Fibroblast of mammary gland (primary cell): ENCODE measurements around the gene CD9.

ENCODE experiments used
- DNase-seq: peaks from one replicate; pipeline ENCODE4 v3.0.0-alpha.2; 2010; ENCODE audit warnings: low read depth
- H3K4me3 ChIP-seq: 2 replicates; pipeline ENCODE4 v1.5.1; 2011; ENCODE audit warnings: low read depth, mild to moderate bottlenecking, low read length, moderate library complexity; ENCODE audit not compliant: control insufficient read depth
- CTCF ChIP-seq: conservative IDR thresholded peaks from 2 replicates; pipeline ENCODE4 v1.5.1; 2011; ENCODE audit warnings: low read depth, low read length, inconsistent platforms; ENCODE audit not compliant: control insufficient read depth, insufficient read depth

CD9 gene

DNA sequence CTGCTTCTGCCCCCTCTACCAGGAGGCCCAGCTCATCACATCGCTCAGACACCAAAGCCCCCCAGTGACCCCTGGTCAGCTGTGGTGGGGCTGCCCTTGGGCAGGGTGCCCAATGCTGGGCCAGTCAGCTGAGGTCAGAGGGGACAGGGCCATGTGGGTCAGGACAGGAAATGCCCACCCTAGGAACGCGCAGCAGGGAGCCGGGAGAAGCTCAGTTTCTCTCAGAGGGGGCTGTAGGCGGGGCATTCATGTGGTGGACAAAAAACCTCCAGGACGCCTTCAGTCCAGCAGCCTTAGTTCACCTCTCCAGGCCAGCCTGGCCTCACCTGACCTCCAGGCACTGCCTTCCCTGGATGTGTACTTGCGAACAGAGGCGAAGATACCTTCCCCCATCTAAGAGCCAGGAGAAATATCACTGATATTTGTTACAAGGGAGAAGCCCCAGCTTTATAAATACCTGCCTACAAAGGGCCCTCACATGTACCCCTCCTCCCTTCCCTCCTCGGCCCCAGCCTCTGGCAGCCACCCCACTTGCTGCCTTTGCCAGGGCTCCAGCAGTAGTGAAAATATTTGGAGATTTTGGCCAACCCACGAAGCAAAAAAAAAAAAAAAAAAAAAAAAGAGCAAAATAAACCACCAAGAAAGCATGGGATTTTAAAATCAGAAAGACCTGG is 68.4 kb downstream of the CD9 start:
- no peak for TF ChIP-seq CTCF
- H3K4me3 ChIP-seq: no peak overlapping the region
- DNase-seq: no peak

- H3K4me3 ChIP-seq: no peak overlapping the region
- no peak for TF ChIP-seq CTCF
Observed at GRCh38 chr12:6269986-6270385, 69.8 kb downstream of the CD9 start.

GRCh38 chr12:6271281-6271680 is 71.1 kb downstream of the CD9 start:
- DNase-seq: no peak
- H3K4me3 ChIP-seq: no peak overlapping the region
- no peak for TF ChIP-seq CTCF

More at GRCh38 chr12:6269986-6270385, 69.8 kb downstream of the CD9 start:
- no peak for DNase-seq

GRCh38 chr12:6272300-6273204 is 72.4 kb downstream of the CD9 start:
- H3K4me3 ChIP-seq: no peak overlapping the region
- TF ChIP-seq CTCF: no peak
- no peak for DNase-seq

GRCh38 chr12:6273205-6273540 is 73.0 kb downstream of the CD9 start:
- no peak for DNase-seq
- H3K4me3 ChIP-seq: no peak overlapping the region
- TF ChIP-seq CTCF: no peak

- DNase-seq: no peak
- TF ChIP-seq CTCF: no peak
- H3K4me3 ChIP-seq: no peak overlapping the region
Observed at GRCh38 chr12:6273541-6274230, 73.5 kb downstream of the CD9 start.
